Measurements from ENCODE around the gene PNPLA7. TPM values are rescaled to one million over a fixed set of nuclear protein-coding genes. Genes with fewer than 3 reads are reported as not detected.
A peak's percentile ranks its signal among the peaks of the same experiment; 100 is the strongest.

PNPLA7 gene
- total and polyA plus RNA-seq, 2 of the 13 experiments (the other 11 are each of a cell fraction or from before 2014, with no cell fraction given) = 0.42 to 1.5 TPM

DNA sequence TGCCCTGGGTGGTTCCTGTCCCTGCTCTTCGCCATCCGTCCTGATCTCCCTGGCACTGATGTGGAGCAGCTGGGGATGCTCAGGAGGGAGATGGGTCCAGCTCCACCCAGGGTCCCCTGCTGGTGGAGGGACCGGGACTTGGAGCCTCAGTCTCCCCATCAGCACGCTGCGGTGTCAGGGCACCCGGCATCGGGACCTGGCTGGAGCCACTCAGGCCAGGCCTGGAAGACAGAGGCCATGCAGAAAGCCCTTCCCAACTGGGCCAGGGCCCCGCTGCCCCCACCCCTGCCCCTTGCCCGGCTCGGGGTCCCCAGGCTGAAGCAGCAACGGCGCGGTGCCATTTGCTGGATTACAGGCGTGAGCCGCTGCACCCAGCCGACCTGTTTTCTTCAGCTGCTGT is 50.8 kb downstream of the PNPLA7 start:
- POLR2A ChIA-PET = no interaction called here
- no peaks in the 10 kb centered on the region for H3K79me2 ChIP-seq (ENCODE audit: insufficient read depth, low read length)
- TF ChIP-seq CHCHD3 (CRISPR knock-in tag; IDR thresholded peaks at IDR 0.05) (no peak), BRD4 (CRISPR knock-in tag; IDR thresholded peaks at IDR 0.05) (no peak), KDM5A (IDR thresholded peaks at IDR 0.05; ENCODE audit: borderline replicate concordance, low read length) (no peak), ZNF121 (CRISPR knock-in tag; IDR thresholded peaks at IDR 0.05) (no peak), SKI (IDR thresholded peaks at IDR 0.05; ENCODE audit: partially characterized antibody) (no peak), FOSL2 (CRISPR knock-in tag; IDR thresholded peaks at IDR 0.05) (no peak), HOXA3 (CRISPR knock-in tag; IDR thresholded peaks at IDR 0.05) (no peak), ZNF563 (CRISPR knock-in tag; IDR thresholded peaks at IDR 0.05) (no peak), AKAP8 (CRISPR knock-in tag; IDR thresholded peaks at IDR 0.05) (no peak), HDAC1 (CRISPR knock-in tag; IDR thresholded peaks at IDR 0.05) (no peak), ZNF724P (CRISPR knock-in tag; IDR thresholded peaks at IDR 0.05; ENCODE audit: borderline replicate concordance) (no peak), DMAP1 (CRISPR knock-in tag; IDR thresholded peaks at IDR 0.05) (no peak), NR2F2 (IDR thresholded peaks at IDR 0.05; ENCODE audit: borderline replicate concordance, low read depth) (no peak)
- TF ChIP-seq, protein P1, sequence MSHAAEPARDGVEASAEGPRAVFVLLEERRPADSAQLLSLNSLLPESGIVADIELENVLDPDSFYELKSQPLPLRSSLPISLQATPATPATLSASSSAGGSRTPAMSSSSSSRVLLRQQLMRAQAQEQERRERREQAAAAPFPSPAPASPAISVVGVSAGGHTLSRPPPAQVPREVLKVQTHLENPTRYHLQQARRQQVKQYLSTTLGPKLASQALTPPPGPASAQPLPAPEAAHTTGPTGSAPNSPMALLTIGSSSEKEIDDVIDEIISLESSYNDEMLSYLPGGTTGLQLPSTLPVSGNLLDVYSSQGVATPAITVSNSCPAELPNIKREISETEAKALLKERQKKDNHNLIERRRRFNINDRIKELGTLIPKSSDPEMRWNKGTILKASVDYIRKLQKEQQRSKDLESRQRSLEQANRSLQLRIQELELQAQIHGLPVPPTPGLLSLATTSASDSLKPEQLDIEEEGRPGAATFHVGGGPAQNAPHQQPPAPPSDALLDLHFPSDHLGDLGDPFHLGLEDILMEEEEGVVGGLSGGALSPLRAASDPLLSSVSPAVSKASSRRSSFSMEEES (CRISPR knock-in tag; IDR thresholded peaks at IDR 0.05) = no peak
- TF ChIP-seq, protein P2, sequence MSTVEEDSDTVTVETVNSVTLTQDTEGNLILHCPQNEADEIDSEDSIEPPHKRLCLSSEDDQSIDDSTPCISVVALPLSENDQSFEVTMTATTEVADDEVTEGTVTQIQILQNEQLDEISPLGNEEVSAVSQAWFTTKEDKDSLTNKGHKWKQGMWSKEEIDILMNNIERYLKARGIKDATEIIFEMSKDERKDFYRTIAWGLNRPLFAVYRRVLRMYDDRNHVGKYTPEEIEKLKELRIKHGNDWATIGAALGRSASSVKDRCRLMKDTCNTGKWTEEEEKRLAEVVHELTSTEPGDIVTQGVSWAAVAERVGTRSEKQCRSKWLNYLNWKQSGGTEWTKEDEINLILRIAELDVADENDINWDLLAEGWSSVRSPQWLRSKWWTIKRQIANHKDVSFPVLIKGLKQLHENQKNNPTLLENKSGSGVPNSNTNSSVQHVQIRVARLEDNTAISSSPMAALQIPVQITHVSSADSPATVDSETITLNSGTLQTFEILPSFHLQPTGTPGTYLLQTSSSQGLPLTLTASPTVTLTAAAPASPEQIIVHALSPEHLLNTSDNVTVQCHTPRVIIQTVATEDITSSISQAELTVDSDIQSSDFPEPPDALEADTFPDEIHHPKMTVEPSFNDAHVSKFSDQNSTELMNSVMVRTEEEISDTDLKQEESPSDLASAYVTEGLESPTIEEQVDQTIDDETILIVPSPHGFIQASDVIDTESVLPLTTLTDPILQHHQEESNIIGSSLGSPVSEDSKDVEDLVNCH (CRISPR knock-in tag; IDR thresholded peaks at IDR 0.05) = no peak
- no peaks in the 10 kb centered on the region for H3K36me3 ChIP-seq (replicated peaks in 1 of 2; ENCODE audit: control insufficient read depth in 1 of 2, insufficient read depth in 2 of 2, low read length in 2 of 2)
- DNase-seq (ENCODE audit: low spot score) (no peak), FAIRE-seq (no peak), ATAC-seq (0 out of 3 replicates have a peak, but pooled peaks have one; percentile 8)
- H3K27ac ChIP-seq (ENCODE audit: extremely low read length, insufficient read depth, low read length) = no peak overlapping the region
- no peaks in the 10 kb centered on the region for H4K20me1 ChIP-seq (ENCODE audit: insufficient read depth, low read length)
- H3K27me3 ChIP-seq (ENCODE audit: control insufficient read depth in 1 of 2, insufficient read depth in 2 of 2, low read length in 2 of 2) = peaks cover 4 to 15% of the 10 kb centered on the region in 2 experiments; a peak in 2 of 5 replicates
- BruUV-seq (replicated peaks) = no TSS peak
- H2AFZ ChIP-seq (ENCODE audit: low read length) = no peak overlapping the region
- 0% methylated on average over 2 of the region's 16 CpGs for WGBS (ENCODE audit: low lambda C conversion rate)
- intact Hi-C loops (cut with micrococcal nuclease; ENCODE audit: unreplicated experiment) (no loop called here), in situ Hi-C loops (cut with HindIII; ENCODE audit: extremely low pct_ligation_motif_present, low pct_unique_long_range_greater_than_20kb) (no loop called here)
- CTCF ChIA-PET (ENCODE audit: low intra/inter-chr PET ratio, low total read pairs) = no interaction called here
- no peak overlapping the region for H3K9ac ChIP-seq (ENCODE audit: insufficient read depth, low read depth, low read length)
- H3K4me3 ChIP-seq (replicated peaks in 1 of 3; ENCODE audit: insufficient read depth in 1 of 3, low read depth in 2 of 3, low read length in 3 of 3) = no peak overlapping the region
- H3K9me3 ChIP-seq (ENCODE audit: low read length) = no peaks in the 10 kb centered on the region
- H3K4me2 ChIP-seq (ENCODE audit: low read depth, low read length) = no peak overlapping the region
- H3K4me1 ChIP-seq (ENCODE audit: insufficient read depth, low read length) = no peaks in the 10 kb centered on the region

All from HepG2 (cell line).